KOPT-K1 (cell line): ENCODE data around the gene RHOT2.
A peak's percentile ranks its signal among the peaks of the same experiment; 100 is the strongest.

ENCODE experiments used
- H3K27ac ChIP-seq: fragments of 200-600 bp; sonication (generic); 2 replicates; pipeline ENCODE4 v1.5.1; 2016; ENCODE audit warnings: antibody characterized with exemption, mild to moderate bottlenecking, low read depth, low read length; ENCODE audit not compliant: poor library complexity, severe bottlenecking
- H3K36me3 ChIP-seq: fragments of 200-600 bp; sonication (generic); 2 replicates; pipeline ENCODE4 v1.5.1; 2017; ENCODE audit warnings: antibody characterized with exemption, mild to moderate bottlenecking, low read length, moderate library complexity; ENCODE audit not compliant: insufficient read depth
- H3K9me3 ChIP-seq: fragments of 200-600 bp; sonication (generic); 2 replicates; pipeline ENCODE4 v1.5.1; 2017; ENCODE audit warnings: antibody characterized with exemption, low read length, mild to moderate bottlenecking; ENCODE audit not compliant: insufficient read depth, poor library complexity, severe bottlenecking

Gene RHOT2

DNA sequence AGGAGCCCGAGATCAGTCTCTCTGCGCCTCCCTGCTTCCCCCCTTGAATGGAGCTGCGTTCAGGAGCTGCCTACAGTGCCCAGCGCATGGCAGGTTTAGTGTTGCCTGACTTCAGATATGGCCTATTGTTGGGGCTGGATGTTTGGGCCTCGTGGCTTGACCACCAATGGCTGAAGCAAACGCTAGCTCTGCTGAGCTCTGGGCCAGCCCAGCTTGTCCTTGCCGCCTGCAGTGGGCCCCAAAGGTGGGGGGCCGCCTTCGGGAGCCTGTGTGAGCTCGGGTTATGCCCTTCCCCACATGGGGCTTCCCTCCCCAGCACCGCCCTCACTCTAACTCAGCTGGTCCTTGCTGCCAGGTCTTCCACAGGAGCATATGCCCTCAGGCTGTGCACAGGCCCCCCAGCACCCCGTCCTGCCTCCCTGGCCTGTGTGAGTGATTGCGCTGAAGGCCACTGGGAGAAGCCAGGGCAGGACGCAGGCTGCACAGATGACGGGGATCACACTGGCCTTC, 29.8 kb upstream of the RHOT2 start:
- H3K27ac ChIP-seq: no peak overlapping the region
- H3K36me3 ChIP-seq: peaks cover 16% of the 10 kb centered on the region; the same call in 1 of the 2 replicates
- no peaks in the 10 kb centered on the region for H3K9me3 ChIP-seq

DNA sequence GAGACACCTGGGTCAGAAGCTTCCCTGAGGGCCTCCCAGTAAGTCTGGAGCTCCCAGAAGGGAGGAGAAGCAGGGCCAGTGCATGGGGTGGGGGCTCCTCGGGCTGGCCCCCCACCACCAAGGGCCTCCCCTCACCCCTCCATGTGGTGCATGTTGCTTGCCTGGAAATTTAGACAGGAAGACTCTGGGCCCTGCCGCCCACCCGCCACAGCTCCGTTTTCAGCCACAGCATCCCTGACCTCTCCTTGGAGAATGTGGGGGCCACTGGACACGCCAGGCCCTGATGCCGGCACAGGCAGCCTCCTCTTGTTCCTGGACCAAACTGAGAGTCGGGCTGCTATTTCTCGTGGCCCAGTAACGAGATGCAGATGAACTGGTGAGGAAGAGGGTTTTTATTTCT, 29.1 kb upstream of the RHOT2 start:
- peaks cover 11% of the 10 kb centered on the region; the same call in 1 of the 2 replicates for H3K36me3 ChIP-seq
- H3K27ac ChIP-seq: no peak overlapping the region
- H3K9me3 ChIP-seq: no peaks in the 10 kb centered on the region

DNA sequence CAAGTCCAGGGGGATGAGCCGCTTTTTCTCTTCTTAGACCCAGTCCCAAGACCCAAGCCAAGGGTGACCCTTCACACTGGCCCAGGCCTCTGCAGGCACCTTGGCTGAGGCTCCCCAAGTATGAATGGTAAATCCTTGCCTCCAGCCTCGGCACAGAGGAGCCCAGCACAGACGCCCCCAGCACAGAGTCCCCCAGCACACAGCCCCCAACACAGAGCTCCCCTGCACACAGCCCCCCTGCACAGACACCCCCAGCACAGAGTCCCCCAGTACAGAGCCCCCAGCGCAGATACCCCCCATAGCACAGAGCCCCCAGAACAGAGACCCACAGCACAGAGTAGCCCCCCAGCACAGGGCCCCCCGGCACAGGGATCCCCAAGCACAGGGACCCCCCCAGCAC, 27.3 kb upstream of the RHOT2 start:
- no peaks in the 10 kb centered on the region for H3K9me3 ChIP-seq
- no peak overlapping the region for H3K27ac ChIP-seq
- H3K36me3 ChIP-seq: no peaks in the 10 kb centered on the region

DNA sequence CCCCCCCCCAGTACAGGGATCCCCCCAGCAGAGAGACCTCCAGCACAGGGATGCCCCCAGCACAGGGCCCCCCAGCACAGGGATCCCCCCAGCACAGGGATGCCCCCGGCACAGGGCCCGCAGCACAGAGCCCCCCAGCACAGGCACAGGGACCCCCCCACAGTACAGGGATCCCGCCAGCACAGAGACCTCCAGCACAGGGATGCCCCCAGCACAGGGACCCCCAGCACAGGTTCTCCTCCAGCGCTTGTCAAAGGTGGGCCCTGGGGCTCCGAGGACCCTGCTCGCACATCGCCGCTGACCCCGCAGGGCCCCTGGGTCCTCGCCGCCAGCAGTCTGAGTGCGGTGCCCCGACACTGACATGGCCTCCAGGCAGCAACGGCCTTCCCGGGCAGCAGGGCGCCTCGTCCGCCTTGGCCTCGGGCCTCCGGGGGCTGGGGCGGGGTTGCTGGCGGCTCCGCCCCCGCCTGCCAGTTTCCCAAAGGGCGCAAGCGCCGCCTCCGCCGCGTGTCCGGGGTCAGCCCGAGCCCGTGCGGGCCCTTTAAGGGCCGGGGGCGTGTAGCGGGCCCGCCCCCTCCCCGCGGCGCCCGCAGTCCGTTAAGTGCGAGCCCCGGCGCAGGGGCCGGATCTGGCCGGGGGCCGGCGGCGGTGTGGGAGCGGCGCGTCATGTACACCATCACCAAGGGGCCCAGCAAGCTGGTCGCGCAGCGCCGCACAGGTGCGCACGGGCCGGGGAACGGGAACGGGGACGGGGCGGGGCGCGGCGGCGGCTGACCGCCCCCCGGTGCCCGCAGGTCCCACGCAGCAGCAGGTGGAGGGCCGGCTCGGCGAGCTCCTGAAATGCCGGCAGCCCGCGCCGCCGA, 26.4 kb upstream of the RHOT2 start, which contains the start of gene MCRIP2:
Gene MCRIP2 (plus strand): TSS at position 503 of the 863 bp plus-strand sequence. CDS start 164 bp downstream, at position 667.
- Histone ChIP-seq H3K9me3 (no peaks in the 10 kb centered on the region), H3K27ac (no peak within 1 kb of the TSS), H3K36me3 (no peaks in the 10 kb centered on the region)

DNA sequence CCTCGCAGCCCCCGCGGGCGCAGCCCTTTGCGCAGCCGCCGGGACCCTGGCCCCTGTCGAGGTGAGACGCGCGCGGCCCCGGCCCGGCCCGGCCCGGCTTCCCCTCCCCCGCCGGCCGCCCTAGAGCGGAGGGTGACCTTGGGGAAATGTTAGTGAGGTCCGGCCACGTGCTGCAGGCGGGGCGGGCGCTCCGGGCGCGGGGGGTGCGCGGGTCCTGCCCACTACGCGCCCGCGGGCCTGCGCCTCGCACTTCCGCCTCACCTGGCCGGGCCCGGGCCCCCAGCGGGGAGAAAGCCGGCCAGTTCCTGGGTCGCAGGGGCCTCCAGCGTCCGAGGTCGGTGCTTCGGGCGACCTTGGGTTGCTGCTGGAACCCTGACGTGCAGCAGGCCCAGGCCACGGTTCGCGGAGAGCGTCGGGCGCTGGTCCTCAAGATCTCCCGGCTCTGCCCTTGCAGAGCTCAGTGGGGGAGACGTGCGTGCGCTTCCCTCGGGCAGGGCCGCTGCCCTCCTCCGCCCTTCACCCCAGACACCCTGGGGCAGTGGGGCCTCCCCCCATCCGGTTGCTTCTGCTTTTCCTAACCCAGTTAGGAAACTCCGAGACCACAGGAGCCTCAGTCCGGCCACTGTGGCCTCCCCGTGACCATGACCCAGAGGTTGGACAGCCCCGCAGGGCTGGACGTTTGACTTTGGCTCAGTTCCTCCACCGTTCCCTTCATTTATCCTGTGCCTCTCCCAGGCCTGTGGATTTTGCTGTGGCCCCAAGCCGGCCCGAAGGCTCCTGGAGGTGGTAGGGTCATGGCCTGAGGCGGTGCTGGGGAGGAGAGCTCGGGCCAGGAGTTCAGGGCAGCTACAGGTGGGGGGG, 25.5 kb upstream of the RHOT2 start:
- Histone ChIP-seq H3K9me3 (no peaks in the 10 kb centered on the region), H3K27ac (no peak overlapping the region), H3K36me3 (no peaks in the 10 kb centered on the region)

DNA sequence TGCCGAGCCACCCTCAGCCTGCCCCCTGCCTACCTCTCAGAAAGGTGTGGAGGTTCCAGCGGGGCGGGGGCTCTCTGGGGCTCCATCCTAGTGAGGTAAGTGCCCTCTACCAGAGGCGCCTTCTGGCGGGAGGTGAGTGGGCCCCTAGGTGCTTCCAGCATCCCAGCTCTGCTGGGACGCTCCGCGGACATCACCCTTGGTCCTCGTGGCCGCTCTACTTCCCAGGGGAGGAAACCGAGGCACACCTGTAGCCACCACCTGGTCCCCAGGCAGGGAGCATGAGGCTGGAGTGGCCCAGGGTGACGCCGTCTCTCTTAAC, 24.9 kb upstream of the RHOT2 start:
- H3K9me3 ChIP-seq: no peaks in the 10 kb centered on the region

DNA sequence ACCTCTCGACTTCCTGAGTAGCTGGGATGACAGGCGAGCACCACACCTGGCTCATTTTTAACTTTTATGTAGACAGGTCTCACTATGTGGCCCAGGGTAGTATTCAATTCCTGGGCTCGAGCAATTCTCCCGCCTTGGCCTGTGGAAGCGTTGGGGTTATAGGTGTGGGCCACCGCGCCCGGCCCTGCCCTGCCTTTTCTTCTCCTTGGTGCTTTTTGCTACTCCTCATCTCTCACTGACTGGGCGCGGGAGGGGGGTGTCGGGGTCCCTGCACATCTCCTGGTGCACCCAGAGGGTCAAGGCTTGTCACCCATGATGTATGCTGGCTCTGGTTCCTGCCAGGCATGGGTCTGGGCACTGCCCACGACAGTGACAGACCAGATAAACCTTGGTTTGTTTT, 23.4 kb upstream of the RHOT2 start:
- H3K27ac ChIP-seq: no peak overlapping the region
- no peaks in the 10 kb centered on the region for H3K36me3 ChIP-seq
- no peaks in the 10 kb centered on the region for H3K9me3 ChIP-seq

More for the DNA sequence above, 24.9 kb upstream of the RHOT2 start:
- H3K27ac ChIP-seq: no peak overlapping the region
- H3K36me3 ChIP-seq: no peaks in the 10 kb centered on the region

DNA sequence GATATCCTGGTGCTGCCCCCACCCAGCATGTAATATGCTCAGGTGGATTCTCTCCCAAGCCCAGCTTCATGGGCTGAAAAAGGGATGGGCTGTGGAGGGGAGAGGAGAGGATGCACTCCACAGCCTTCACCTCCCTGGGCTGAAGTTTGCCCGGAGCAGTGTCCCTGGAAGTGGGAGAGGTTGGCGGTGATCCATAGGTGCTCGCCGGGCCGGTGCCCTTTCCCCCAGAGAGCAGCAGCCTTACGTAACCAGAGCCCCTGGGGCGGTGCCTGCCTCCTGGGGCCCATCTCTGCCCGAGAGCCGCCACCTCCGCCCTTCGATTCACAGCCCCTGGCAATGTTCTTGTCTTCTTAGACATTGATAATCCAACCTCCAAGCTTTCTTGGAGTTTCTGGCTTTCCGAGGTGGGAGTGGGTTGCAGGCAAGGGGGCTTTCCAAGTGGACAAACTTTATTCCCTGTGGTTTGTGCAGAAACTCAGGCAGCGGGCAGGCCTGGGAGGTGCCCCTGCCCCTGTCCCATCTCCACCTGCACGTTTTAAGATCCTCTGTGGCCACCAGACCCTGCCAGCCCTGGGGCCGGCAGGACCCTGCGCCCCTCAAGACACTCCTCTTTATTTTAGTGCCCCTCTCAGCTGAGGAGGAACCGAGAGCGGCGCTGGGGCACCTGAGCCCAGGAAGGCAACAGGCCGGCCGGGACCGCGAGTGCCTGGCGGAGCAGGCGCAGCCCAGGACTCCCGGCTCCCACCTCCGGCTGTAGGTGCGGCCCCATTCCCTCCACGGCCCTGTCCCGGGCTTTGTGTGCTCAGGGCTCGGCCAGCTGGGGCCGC, 21.9 kb upstream of the RHOT2 start:
- no peaks in the 10 kb centered on the region for H3K36me3 ChIP-seq
- no peak overlapping the region for H3K27ac ChIP-seq
- H3K9me3 ChIP-seq: no peaks in the 10 kb centered on the region

DNA sequence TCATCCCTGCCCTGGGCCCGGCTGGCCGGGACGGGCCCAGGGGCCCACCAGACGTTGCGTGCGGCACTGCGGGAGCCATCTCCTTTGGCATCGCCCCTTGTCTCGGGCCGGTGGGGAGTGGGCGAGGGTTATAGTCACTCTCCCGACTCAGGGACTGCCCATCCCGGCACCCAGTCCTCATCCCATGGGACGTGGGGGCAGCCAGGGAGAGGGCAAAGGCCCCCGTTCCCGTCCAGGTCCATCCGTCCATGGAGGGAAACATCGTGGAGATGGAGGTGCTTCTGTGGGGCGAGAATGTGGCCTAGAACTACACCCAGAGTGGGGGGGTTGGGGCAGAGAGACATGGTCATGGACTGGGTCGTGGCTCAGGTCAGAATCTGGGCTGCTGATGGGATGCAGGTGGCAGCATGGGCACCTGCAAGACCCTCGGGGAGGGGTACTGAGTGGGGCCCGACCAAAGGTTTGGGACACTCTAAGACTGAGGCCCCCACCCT, 21.2 kb upstream of the RHOT2 start:
- peaks cover under 1% of the 10 kb centered on the region; the same call in 1 of the 2 replicates for H3K36me3 ChIP-seq
- no peak overlapping the region for H3K27ac ChIP-seq

DNA sequence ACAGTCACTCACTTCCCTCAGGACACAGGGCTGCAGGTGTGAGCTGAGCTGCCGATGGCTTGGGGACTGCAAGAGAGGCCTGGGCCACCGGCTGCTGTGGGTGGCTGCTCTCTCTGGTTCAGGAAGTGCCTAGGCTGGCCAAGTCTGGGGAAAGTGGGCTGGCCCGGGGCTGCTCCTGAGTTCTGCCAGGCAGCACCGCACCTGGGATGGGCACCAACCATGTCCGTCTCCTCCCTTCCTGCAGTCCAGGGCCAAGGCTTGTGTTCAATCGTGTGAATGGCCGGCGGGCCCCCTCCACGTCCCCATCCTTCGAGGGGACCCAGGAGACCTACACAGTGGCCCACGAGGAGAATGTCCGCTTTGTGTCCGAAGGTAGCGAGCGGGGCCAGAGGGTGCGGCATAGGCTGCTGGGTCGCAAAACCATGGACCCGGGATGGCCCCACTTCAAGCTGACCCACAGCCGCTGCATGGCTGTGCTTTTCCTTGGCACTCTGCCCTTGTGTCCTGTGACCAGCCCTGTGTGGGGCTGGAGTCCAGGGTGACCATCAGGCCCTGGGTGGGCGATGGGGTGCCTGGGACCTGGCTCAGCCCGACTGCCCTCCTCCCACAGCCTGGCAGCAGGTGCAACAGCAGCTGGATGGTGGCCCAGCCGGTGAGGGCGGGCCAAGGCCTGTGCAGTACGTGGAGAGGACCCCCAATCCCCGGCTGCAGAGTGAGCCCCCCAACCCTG, 20.6 kb upstream of the RHOT2 start:
- no peak overlapping the region for H3K27ac ChIP-seq
- no peaks in the 10 kb centered on the region for H3K9me3 ChIP-seq
- peaks cover 7% of the 10 kb centered on the region; the same call in 1 of the 2 replicates for H3K36me3 ChIP-seq

More for the DNA sequence above, 21.2 kb upstream of the RHOT2 start:
- no peaks in the 10 kb centered on the region for H3K9me3 ChIP-seq

DNA sequence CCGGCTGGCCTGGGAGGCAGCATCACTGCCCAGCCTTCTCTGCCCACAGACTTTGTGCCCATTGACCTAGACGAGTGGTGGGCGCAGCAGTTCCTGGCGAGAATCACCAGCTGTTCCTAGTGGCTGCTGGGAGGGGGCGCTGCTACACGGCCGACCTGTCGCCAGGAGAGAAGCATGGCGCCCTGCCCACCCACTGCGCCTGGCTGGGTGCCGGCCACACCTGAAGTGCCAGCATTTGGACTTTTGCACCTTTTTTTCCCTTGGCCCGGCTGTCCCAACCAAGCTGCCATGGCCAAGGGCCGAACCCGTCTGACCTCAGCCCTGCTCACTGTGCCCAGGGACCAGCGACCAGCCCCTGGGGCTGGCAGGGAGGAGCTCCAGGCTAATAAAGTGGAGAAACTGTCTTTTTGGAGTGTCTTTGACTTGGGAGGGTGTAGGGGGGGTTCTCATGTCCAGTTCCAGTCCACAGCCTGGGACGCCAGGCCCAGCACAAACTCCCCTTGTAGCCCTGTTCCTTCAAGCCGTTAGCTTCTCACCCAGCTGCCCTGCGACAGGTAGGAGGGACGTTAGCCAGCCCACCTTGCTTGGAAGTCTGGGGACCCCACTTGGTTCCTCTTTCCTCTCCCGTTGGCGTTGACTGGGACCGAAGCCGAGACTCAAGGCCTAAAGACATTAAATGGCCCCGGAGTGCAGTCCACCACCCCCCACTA, 19.7 kb upstream of the RHOT2 start:
- Histone ChIP-seq H3K36me3 (peaks cover 15% of the 10 kb centered on the region; the same call in 1 of the 2 replicates), H3K27ac (peak overlapping the region; percentile 83), H3K9me3 (no peaks in the 10 kb centered on the region)

DNA sequence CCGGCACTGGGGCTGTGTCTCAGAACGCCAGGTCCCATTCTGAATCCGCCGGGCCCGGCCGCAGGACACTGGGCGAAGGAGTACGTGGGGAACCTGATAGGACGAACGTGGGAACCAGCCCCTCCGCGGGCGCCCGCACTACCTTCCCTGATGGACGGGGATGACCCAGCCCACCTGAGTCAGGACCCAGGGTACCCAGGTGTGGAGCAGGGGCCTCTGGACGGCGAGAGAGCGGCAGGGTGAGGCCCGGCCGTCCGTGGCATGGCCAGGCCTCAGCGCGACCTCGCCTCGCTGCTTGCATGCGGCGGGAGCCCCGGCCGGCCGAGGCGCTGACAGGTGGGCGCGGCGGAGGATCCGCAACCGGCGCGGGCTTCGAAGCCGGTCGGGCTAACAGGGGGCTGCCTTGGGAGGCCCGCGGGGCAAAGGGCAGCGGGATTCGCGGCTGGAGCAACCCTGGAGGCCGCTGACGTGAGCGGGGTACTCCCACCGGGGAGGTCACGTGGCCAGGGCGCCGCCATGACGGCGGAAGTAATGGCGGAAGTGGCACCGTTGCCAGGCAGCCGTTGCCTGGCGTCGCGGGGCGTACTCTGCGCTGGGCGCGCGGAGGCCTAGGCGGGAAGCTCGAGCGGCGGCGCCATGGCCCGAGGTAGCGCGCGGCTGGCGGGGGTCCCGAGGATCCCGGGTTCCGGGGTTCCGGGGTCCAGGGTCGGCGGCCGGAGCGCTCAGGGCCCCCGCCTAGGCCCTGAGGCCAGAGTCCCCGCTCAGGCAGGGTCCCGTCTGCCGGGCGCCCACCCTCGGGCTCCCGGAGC, 18.9 kb upstream of the RHOT2 start, which contains the start of gene WDR90:
Gene WDR90 (plus strand): TSS at position 585 of the 809 bp plus-strand sequence. CDS start 52 bp downstream, at position 637.
- Histone ChIP-seq H3K27ac (peak within 1 kb of the TSS; percentile 83), H3K9me3 (no peaks in the 10 kb centered on the region), H3K36me3 (peaks cover 22% of the 10 kb centered on the region; the same call in 1 of the 2 replicates)
